GM21576 (cell line): ENCODE measurements around the gene ISCA2.

Experiments used
- ATAC-seq: cut with Tn5 transposase; IDR thresholded peaks from one replicate; pipeline ENCODE4 v1.9.1; 2021; ENCODE audit warnings: mild to moderate bottlenecking, moderate library complexity; ENCODE audit not compliant: unreplicated experiment

The ISCA2 gene

DNA sequence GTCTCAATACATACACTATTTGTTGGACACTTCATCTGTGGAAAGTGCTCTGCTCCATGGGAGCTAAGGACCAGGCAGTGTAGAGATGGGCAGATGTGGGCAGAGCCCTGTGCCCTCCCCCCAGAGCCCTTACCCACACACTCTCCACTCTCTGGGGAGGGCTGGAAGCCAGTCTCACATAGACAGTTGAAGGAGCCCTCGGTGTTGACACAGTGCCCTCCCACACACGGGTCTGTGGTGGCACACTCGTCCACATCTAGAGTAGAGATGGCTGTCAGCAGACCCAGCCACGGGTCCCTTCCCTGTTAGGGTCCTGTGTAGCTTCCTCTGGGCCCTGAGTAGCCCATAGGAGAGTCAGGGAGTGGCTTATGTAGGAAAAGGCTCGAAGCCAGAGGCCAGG, 14.3 kb downstream of the ISCA2 start:
- ATAC-seq = no peak

DNA sequence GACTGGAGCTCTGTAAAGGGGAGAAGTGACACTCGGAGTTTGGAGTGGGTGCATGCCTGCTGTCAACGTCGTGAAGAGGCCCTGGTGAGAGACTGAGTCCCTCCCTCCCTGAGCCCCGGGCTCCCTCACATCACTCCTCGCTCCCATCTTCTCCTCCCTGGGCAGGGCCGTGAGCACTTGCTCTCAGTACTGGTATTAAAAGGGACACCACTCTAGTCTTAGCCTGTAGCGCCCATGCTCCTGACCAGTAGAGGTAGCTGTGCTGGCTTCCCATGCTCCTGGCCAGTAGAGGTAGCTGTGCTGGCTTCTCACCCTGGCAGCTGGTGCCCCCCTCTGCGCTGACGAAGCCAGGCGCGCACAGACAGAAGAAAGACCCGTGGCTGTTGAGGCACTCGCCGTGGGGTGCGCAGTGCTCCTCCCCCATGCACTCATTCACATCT, 14.7 kb downstream of the ISCA2 start:
- no peak for ATAC-seq

DNA sequence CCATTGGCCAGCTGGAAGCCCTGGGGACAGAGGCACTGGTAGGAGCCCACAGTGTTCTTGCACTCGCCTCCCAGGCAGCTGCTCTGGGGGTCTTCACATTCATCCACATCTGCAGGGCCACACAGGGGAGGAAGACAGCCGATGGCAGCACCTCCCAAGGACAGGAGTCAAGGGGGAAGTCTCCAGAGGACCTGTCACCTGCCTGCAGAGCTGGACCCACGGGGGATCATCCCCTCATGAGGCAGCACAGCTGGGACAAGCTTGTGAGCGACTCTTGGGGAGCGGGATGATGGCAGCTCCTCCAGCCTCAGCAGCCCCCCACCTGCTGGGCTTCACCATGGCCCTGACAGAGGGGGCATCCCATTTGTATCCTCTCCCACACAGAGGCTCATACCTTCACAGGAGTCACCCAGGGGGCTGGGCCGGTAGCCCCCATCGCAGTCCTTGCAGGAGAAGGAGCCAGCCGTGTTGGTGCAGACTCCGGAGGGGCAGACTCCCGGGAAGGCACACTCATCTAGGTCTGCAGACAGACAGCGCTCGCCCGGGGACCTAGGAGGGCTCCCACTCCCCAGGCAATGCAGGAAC, 15.4 kb downstream of the ISCA2 start:
- ATAC-seq = no peak

DNA sequence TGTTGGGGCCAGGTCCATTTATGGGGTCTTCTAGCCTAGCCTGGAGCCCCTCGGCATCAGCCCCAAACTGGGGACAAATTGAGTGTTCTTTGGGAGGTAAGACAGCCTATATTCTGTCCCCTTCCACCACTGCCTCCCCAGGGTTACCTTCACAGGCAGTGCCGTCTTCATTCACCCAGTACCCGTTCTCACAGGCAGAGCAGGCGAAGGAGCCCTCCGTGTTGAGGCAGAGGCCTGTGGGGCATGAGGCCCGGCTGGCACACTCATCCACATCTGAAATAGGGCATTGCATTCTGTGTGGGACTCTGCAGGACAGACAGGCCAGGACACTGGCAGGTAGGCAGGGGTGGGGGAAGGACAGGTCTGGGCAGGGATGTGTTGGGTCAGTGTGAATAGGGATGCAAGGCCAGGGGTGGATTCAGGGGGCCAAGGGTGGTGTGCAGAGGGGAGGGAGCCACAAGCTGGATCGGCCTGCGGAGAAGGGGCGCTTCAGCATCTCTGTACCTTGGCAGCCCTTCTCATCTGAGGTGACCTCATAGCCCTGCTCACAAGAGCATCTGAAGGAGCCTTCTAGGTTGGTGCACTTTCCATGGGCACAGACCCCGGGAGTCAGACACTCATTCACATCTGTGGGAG, 16.1 kb downstream of the ISCA2 start:
- ATAC-seq = no peak

DNA sequence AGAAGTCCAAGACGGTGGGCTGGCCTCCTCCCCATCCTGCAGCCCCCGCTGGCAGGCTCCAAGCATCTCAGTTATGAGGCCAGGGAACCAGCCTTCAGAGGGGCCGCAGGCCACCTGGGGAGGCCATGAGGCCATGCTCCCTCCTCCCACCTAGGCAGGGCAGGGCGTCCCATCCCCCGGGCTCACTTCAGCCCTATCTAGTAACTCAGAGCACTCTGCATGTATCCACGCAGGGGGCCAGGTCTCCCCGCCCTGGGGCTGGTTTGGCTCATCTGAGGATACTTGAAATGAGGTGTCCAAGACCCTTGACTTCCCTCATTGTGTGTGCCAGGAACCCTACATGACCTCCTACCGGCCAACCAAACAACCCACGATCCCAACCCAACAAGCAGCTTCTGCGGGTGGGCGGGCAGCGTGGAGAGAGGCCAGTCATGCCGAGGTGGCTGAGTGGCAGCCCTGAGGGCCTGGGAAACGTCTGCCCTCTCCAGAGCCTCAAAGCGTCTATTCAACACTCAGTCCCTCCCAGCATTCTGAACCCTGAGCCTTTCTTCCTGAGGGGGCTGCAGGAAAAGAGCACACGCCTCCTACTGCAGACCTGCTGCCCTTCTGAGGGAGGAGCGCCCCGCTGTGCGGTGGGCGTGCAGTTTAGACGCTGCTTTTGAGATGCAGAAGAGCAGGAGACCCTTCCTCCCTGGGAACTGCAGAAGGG, 16.8 kb downstream of the ISCA2 start:
- no peak for ATAC-seq

DNA sequence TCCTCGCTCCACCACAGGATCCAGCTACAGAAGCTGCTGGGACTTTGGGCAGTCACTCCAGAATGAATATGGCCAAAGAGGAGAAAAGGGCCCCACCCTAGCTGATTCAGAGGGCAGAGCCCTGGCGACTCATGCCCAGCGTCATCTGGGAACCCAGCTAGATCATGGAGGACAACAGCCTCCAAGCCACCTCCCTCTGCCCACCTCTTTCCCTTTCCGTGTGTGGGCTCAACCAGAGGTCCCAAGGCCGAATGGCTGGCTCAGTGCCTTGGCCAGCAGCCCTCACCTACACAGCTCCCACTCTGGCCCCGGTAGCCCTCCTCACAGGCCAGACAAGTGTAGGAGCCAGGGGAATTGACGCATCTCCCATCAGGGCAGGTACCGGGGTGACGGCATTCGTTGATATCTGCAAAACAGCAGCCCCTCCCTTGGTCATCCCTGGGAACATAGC, 17.4 kb downstream of the ISCA2 start:
- no peak for ATAC-seq

DNA sequence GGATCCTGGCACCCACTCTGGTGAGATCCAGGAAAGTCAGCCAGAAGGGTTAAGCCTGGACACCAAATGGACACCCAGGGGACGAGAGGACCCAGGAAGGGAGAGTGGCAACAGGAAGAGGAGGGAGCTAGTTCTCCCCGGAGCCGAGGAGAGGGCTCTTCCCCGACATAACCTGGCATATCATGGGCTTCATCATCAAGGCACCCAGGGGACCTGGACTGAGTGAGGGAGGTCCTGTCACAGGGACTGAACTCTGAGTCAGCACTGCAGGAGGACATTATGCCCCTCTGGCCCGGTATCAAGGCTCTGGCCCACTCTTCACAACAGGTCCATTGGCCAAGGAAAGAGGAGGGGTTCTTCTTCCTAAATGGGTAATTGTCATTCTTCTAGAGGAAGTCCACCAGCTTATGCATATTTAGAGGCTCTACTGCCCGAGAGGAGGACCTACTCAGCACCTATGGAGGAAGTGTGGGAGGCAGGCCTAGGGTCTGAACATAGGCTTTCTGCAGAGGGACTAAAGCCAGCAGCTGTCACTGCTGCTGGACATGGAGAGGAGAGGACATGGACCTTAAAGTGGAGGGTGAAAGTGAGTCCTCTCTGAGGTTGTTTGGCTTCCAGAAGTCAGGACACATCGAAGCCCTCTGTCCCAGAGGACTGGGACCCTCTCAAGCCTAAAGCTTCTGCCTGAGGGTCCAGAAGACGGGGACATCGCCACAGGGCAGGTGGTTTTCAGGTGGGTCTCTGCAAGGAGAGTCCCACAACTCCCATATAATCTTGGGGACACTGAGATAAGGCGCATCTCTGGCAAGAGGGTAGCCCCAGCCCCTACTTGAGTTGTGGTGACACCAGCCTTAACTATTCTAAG, 18.6 kb downstream of the ISCA2 start:
- no peak for ATAC-seq

DNA sequence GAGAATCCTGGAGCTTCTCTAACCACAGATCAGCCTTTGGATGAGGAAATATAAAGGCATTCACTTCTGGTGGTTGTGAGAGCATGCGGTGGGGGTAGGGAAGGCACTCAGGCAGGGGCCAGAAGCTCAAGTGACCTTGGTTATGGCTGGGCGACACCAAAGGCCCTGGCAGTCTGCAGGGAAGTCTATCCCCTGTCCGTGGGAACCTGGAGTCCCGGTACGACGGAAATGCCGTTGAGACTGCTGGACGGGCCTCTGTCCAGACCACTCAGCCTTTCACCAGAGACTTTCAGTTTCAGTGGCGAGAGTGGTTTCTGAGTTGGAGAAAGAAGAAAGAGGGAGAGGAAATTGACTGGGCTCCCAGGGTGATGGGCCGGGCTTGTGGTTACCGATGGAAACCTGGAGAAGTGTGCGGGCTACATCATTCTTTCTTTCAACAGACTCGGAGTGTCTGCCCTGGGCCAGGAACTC, 20.9 kb downstream of the ISCA2 start:
- no peak for ATAC-seq

DNA sequence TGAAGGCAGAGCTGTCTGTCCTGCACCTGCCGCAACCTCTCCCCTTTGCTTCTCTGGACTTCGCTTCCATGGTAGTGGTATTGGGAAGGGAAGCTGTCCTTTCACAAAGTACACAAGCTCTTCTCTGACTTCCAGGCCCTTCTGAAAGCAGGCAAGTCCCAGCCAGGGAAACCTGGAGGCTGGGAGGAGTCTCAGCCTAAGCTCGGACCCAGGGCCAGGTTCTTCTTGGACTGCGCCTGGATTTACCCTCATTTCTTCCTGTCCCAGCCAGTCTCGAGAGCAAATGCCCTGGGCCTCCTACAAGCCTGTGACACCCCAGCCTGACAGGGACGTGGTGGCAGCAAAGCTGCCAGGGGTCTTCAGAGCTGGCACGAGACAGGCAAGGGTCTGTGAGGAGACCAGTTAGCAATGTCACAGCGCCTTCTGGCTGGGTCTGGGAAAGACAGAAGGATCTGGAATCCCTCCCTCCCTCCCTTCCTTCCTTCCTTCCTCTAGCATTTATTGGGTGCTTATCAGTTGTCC, 22.4 kb downstream of the ISCA2 start:
- ATAC-seq = no peak

DNA sequence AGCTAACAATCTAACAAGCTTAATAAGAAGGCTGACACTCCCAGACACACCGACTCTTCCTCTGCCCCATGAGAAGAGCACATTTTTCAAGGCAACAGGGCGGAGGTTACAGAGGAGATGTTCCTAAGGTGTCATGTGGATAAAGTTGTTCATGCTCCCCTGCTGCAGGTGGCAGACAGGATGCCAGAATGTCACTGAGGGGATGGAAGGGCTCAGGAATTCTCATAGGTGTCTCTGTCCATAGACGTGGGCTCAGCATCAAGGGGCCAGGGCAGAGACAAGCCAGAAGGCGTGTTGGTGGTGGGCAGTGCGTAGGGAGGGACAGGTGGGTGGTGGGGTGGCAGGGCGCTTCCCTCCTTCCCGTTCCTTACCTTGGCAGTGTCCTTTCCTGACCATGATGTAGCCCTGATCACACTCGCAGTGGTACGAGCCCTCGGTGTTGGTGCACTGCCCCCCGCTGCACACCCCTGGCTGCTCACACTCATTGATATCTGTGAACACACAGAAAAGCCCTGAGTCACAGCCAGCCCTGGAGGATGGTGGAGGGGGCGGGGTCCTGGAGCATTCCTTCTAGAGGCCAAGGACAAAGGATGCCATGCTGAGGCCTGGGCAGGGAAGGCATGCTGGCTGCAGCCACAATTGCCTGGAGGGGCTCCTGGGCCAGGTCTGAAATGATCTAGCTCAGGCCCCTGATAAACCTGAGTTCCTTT, 23.0 kb downstream of the ISCA2 start:
- no peak for ATAC-seq

DNA sequence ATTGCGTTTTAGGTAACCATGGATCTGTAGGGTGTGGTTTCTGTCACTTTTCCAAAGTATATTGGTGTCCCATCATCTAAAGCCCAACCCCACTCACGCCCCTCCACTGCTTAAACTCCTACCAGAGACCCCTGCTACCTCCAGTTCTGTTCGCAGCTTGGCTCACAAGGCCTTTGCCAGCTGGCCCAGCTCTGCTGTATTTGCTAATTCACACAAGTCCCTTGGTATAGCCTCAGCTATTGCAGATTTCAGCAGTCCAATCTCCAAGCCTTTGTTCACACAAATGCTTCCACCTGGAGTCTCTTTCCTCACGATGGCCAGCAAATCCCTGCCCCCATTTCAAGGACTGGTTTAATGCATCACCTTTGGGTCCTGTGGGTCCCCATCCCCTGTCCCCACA, 24.2 kb downstream of the ISCA2 start:
- no peak for ATAC-seq

DNA sequence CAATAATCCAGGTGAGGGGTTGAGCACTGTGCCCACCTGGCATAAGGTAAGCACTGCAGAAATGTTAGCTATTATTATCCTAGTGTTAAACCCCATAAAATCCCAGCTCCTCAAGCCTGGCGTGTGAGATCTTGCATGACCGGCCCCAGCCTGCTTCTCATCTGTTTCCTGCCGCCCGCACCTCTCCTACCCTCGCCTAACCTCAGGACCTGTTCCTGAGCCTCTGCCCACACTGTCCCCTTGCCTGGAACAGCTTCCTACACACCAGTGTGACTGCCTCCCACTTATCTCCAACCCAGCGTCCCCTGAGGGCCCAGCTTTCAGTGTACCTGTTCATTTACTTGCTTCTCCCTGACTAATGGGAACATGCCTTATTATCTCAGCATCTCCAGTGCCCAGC, 24.7 kb downstream of the ISCA2 start:
- no peak for ATAC-seq

DNA sequence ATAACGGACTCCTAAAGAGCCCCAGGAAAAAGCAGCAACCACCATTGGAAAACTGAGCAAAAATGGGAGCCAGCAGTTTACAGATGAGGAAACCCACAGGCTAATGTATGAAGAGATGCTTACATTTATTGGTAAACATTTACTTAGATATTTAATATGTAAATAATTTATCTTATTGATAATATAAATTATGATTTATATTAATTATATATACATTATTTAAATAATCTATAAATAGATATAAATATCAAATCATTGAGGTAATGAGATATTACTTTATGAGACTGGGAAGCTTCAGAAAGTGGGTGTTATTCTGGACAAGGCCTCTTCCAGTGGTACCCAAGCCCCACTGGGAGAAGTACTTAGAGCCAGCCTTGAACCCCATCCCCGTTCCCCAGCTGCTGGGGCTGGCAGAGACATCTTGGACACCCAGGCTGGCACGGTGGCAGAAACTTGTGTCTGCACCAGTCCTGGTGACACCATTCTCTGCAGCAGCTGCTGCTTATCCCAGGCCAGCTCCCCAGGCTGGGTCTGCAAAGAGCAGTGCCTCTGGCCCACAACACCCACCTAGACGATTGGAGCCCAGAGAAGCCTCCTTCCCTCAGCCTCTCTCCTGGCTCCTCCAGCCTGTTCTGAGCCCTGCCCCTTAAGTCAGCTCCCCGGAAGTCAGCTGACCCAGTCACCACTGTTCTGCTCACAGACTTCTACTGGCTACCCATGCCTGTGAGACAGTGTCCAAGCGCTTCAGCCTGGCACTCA, 25.9 kb downstream of the ISCA2 start:
- ATAC-seq = no peak

DNA sequence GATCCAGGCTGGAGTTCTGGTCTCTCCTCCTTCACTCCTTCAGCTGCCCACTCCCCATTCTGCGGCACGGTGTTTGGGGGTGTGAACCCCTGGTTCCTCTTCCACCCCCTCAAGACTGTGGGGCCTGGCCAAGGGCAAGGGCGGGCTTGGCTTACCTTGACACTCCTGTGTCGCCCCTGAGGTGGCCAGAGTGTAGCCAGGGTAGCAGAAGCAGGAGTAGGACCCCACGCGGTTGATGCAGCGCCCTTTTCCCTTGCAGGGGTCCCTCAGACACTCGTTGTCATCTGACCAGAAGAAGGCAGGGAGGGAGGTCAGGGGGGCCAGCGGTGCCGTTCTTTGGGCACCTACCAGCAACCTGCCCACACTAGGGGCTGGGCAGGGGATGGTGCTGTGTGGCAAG, 28.2 kb downstream of the ISCA2 start:
- no peak for ATAC-seq

DNA sequence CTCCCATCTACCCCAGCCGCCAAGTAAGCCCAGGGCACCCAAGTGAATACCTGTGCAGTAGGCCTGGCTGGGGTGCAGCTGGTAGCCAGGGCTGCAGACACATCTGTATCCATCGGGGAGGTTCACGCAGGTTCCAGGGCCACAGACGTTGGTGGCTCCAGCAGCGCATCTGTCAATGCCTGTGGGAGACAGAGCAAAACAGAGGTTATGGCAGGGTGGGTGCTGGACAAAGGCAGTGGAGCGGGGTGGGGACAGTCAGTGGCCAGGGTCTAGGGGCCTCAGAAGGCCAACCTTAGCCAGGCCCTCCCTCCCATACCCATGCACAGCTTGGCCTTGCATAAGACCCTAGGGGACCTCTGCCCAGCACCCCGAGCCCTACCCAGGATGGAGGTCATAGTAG, 29.2 kb downstream of the ISCA2 start:
- ATAC-seq = no peak

DNA sequence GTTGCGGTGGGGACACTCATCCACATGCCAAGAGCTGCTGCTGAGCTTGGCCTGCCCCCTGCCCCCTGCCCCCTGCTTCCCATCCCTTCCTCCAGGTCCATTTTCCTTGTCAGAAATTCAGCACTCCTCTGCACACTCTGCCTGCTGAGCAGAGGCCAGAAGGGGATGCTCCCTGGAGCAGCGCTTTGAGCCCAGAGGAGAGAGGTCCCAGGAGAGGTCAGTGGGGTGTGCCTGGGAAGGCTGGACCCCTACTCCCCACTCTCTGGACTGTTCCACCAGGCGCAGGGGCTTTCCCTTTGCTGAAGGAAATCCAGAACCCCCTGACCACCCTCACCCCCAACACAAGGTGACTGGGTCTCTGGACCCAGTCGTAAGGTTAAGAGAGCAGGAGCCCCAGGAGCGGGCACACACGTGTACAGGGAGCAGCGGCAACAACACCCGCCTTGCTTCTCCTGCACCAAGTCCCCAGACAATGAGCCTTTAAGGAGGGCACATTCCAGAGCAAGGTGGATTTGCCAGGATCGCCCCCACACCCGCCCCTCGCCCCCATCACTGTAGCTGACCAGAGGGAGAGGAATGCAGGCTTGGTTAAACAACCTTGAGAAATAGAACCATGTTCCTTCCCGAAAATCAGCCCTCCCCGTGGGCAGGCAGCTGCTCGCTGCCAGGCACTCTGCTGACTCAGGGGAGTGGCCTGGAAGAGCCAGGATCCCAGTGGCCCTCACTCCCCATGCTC, 30.7 kb downstream of the ISCA2 start:
- ATAC-seq = no peak

DNA sequence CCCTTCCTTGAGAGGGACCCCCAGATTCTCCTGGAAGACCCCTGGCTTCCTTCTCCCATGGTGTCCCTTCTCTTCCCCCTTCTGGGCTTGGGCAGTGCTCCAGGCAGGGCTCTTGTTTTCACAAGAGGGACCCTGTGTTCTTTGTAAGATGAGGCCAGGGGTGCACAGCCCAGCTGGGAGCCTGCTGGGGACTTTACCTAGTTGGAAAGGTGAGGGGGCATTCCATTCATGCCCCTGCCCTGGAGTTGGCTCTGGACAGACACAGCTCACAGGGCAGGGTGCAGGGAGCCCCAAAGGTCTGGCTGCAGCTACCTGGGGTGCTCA, 31.2 kb downstream of the ISCA2 start:
- ATAC-seq = no peak

DNA sequence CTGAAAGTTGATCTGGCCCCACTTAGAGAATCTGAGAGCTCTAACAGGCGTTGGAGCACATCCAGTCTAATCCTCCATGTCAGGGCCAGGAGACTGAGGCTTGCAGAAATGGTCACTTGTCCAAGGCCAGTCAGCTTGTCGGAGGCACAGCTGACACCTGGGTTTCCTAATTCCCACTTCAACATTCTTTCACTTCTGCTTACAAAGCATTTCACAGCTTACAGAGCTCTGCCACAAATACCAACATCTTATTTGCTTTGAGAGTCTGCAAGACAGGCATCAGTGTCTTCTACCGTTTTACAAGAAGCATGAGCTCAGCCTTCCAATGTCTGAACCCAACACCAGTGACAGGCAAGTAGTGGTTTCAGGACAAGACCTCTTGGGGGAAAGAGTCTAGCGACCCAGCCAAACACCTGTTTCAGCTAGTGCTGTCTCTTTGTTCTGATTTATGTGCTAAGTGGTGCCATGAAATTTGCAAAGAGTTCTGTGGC, 31.8 kb downstream of the ISCA2 start:
- ATAC-seq = no peak
